Endothelial cell of umbilical vein (primary cell): ENCODE data around the gene NUDT3. TPM values are rescaled to one million over a fixed set of nuclear protein-coding genes. Genes with fewer than 3 reads are reported as not detected.

Experiments used
- BruUV-seq: library from RNA; stranded (reverse); fragments of 400-500 nt; replicated peaks from 2 replicates; lab custom pipeline; 2021; lab: Mats Ljungman, UMichigan
- CTCF ChIA-PET: fragments of 300-600, 350-600 bp; sonication (Branson Sonifier 250); formaldehyde crosslinking; loops from one replicate; lab custom pipeline; 2021; ENCODE audit warnings: antibody characterized with exemption, inconsistent platforms; lab: Charles Lee
- POLR2A ChIA-PET: fragments of 300-600, 350-600 bp; sonication (Branson Sonifier 250); formaldehyde crosslinking; loops from one replicate; lab custom pipeline; 2021; ENCODE audit warnings: antibody characterized with exemption, inconsistent platforms; lab: Charles Lee
- DNase-seq: peaks from one replicate; pipeline ENCODE4 v3.0.0-alpha.2; 2011; ENCODE audit warnings: low read depth, low spot score
- FAIRE-seq: peaks from 2 replicates; lab custom pipeline; 2011; peaks lifted over from hg19 to GRCh38; lab: Jason Lieb, UNC
- H2AFZ ChIP-seq: 2 replicates; pipeline ENCODE4 v1.6.0; 2012; ENCODE audit warnings: low read depth, low read length, control low read depth, inconsistent platforms
- H3K27ac ChIP-seq: 2 replicates; pipeline ENCODE4 v1.5.1; 2011; ENCODE audit warnings: low read depth, mild to moderate bottlenecking, control low read depth, low read length, moderate library complexity; ENCODE audit not compliant: insufficient read depth
- H3K27me3 ChIP-seq, 2 experiments: 2 replicates each; pipeline versions ENCODE4 v1.6.0 to v1.6.1; 2011; ENCODE audit warnings: low read length in 2 of 2, mixed read lengths in 1 of 2; ENCODE audit not compliant: control insufficient read depth in 2 of 2, insufficient read depth in 2 of 2
- H3K36me3 ChIP-seq, 2 experiments: 2 replicates in 1 of 2; 3 replicates in 1 of 2; pipeline ENCODE4 v1.5.1; 2011; ENCODE audit warnings: low read length in 2 of 2, mild to moderate bottlenecking in 1 of 2, moderate library complexity in 1 of 2; ENCODE audit not compliant: control insufficient read depth in 2 of 2, insufficient read depth in 2 of 2; ENCODE audit errors: extremely low read depth in 1 of 2
- H3K4me1 ChIP-seq: 3 replicates; pipeline ENCODE4 v1.5.1; 2011; ENCODE audit warnings: mild to moderate bottlenecking, low read length; ENCODE audit not compliant: control insufficient read depth, insufficient read depth; ENCODE audit errors: extremely low read depth
- H3K4me2 ChIP-seq: 2 replicates; pipeline ENCODE4 v1.6.1; 2011; ENCODE audit warnings: low read length, control low read depth, mixed read lengths; ENCODE audit not compliant: insufficient read depth
- H3K4me3 ChIP-seq, 3 experiments: fragments of 200-600 bp in 1 of 3; sonication (generic), shearing (Covaris generic) in 1 of 3; replicated peaks in 1 of 3; 2 replicates each; pipeline ENCODE4 v1.5.1; 2011 to 2016; ENCODE audit warnings: control low read depth in 3 of 3, low read length in 3 of 3, mild to moderate bottlenecking in 2 of 3, inconsistent platforms in 1 of 3, low read depth in 1 of 3, moderate library complexity in 1 of 3; ENCODE audit not compliant: insufficient read depth in 1 of 3
- H3K79me2 ChIP-seq: 2 replicates; pipeline ENCODE4 v1.6.0; 2012; ENCODE audit warnings: low read length, inconsistent platforms; ENCODE audit not compliant: control insufficient read depth, insufficient read depth
- H3K9ac ChIP-seq: replicated peaks from 2 replicates; pipeline ENCODE3; 2011; ENCODE audit warnings: low read length, control low read depth; ENCODE audit not compliant: insufficient read depth; ENCODE audit errors: extremely low read depth
- H3K9me1 ChIP-seq: replicated peaks from 3 replicates; pipeline ENCODE4 v1.6.0; 2011; ENCODE audit warnings: mild to moderate bottlenecking, low read length; ENCODE audit not compliant: control insufficient read depth, insufficient read depth; ENCODE audit errors: extremely low read depth
- H3K9me3 ChIP-seq: replicated peaks from 2 replicates; pipeline ENCODE4 v1.5.1; 2012; ENCODE audit warnings: low read length, inconsistent platforms; ENCODE audit not compliant: control insufficient read depth, insufficient read depth
- H4K20me1 ChIP-seq: replicated peaks from 2 replicates; pipeline ENCODE3; 2011; ENCODE audit warnings: mild to moderate bottlenecking, low read length; ENCODE audit not compliant: control insufficient read depth, insufficient read depth; ENCODE audit errors: extremely low read depth
- EZH2 ChIP-seq: IDR thresholded peaks from 2 replicates; pipeline ENCODE4 v1.6.1; 2012; ENCODE audit warnings: borderline replicate concordance, low read depth, mild to moderate bottlenecking, moderate library complexity, low read length, inconsistent platforms; ENCODE audit not compliant: severe bottlenecking
- FOS ChIP-seq: IDR thresholded peaks from 2 replicates; pipeline ENCODE4 v1.6.1; 2011; ENCODE audit warnings: mild to moderate bottlenecking, low read length, moderate library complexity, borderline replicate concordance; ENCODE audit not compliant: insufficient read depth
- MYC ChIP-seq: IDR thresholded peaks from one replicate; pipeline ENCODE4 v1.6.1; 2011; ENCODE audit warnings: mild to moderate bottlenecking, low read depth, low read length
- POLR2A ChIP-seq: IDR thresholded peaks from 2 replicates; pipeline ENCODE4 v1.6.1; 2012; ENCODE audit warnings: low read depth, mild to moderate bottlenecking, control low read depth, low read length
- dilution Hi-C: fragments of 300-500 bp; cut with MboI; formaldehyde crosslinking; loops from one replicate; pipeline ENCODE4 v1.15.0; 2019; ENCODE audit warnings: low sequenced_read_pairs; ENCODE audit not compliant: extremely low pct_ligation_motif_present
- intact Hi-C: fragments of 100-400 bp; cut with micrococcal nuclease; formaldehyde crosslinking; loops from one replicate; pipeline ENCODE4 v1.10.0; 2022
- polyA plus RNA-seq, 4 experiments: library from polyadenylated mRNA; depleted of rRNA in 3 of 4; stranded (reverse) in 3 of 4; unstranded in 1 of 4; fragments of >200 nt; gene quantifications; 2 replicates each; pipeline versions ENCODE4 v1.2.1 to v1.2.3, GENCODE V29; 2011 to 2012; ENCODE audit warnings: missing spikeins in 1 of 4
- total RNA-seq: library from RNA; stranded (reverse); gene quantifications from 2 replicates; pipeline ENCODE4 v1.2.3, GENCODE V29; 2021

NUDT3 gene
- total and polyA plus RNA-seq, 2 donors (not counting 3 experiments of a cell fraction or from before 2014, with no cell fraction given) = 11.9 to 30.9 TPM

DNA sequence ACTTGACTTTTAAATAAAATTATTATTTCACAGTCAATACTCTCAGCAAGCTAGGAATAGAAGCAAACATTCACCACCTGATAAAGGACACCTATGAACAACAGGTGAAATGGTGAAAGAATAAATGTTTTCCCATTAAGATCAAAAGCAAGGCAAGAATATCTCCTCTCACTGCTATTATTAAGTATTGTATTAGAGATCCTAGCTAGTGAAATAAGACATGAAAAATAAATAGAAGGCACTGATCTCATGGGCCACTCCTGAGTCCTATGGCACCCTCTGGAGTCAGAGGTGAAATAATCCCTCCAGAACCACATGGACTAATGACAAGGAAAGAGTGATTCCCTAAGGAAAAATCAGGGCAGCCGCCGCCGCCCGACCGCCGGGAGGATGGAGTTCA, 4.0 kb upstream of the NUDT3 start:
- Histone ChIP-seq H2AFZ (no peak overlapping the region), H3K36me3 (no peaks in the 10 kb centered on the region), H3K4me1 (peaks cover 6% of the 10 kb centered on the region), H3K9ac (no peak overlapping the region), H3K9me3 (no peaks in the 10 kb centered on the region), H4K20me1 (no peaks in the 10 kb centered on the region), H3K4me3 (no peak overlapping the region), H3K4me2 (no peak overlapping the region), H3K27me3 (no peaks in the 10 kb centered on the region), H3K79me2 (peaks cover 7% of the 10 kb centered on the region), H3K27ac (no peak overlapping the region), H3K9me1 (no peaks in the 10 kb centered on the region)
- no peak for DNase-seq
- no peak for TF ChIP-seq POLR2A
- ChIA-PET POLR2A (no interaction called here), CTCF (interaction anchor here (1.1 to 2.9 kb wide), 5 partner anchors 18 to 233 kb away, joined by 3 to 24 read pairs (median 5); partner anchors contain the start of gene SMIM29)
- BruUV-seq = no TSS peak
- FAIRE-seq = no peak
- dilution Hi-C loops (no loop called here), intact Hi-C loops (no loop called here)

GRCh38 chr6:34393966-34394305, 1.5 kb upstream of the NUDT3 start:
- no peak for TF ChIP-seq MYC
- TF ChIP-seq EZH2 = no peak
- no peak for TF ChIP-seq FOS
- Histone ChIP-seq H3K4me2 (no peak overlapping the region), H3K27ac (no peak overlapping the region), H3K36me3 (no peaks in the 10 kb centered on the region), H3K79me2 (peaks cover 32% of the 10 kb centered on the region), H2AFZ (no peak overlapping the region), H3K9ac (no peak overlapping the region), H3K27me3 (no peaks in the 10 kb centered on the region), H3K4me3 (no peak overlapping the region), H4K20me1 (no peaks in the 10 kb centered on the region), H3K4me1 (peaks cover 11% of the 10 kb centered on the region), H3K9me3 (no peaks in the 10 kb centered on the region), H3K9me1 (no peaks in the 10 kb centered on the region)
- intact Hi-C loops (loop anchor here (2.0 to 5.0 kb wide), 2 partner anchors 21 to 72 kb away; no protein-coding TSS in a partner anchor), dilution Hi-C loops (no loop called here)
- ChIA-PET POLR2A (no interaction called here), CTCF (interaction anchor here (0.8 to 4.5 kb wide), 5 partner anchors 21 to 230 kb away, joined by 4 to 35 read pairs (median 24); partner anchors contain the start of gene SMIM29)
- BruUV-seq = no TSS peak
- FAIRE-seq = no peak
- no peak for DNase-seq
